Spleen (tissue), 7 donors: ENCODE results near the gene PDGFC.

Source experiments
- POLR2A ChIP-seq, 3 donors: fragments of 450-650 bp; IDR thresholded peaks; one replicate each; pipeline ENCODE4 v1.5.1; 2017; ENCODE audit warnings: antibody characterized with exemption in 3 of 3, mild to moderate bottlenecking in 1 of 3
- POLR2AphosphoS5 ChIP-seq, 3 donors: sonication (generic); formaldehyde crosslinking; IDR thresholded peaks; one replicate each; pipeline ENCODE4 v1.5.1; 2017; ENCODE audit warnings: antibody characterized with exemption in 3 of 3
- TF ChIP-seq, protein P1 (sequence below), 11 experiments: fragments of 200-600 bp in 7 of 11; fragments of 450-650 bp in 4 of 11; sonication (generic) in 4 of 11; IDR thresholded peaks in 8 of 11; conservative IDR thresholded peaks in 3 of 11; 1 replicate in 7 of 11; 2 replicates in 4 of 11; pipeline versions ENCODE4 v1.4.0 to v1.8.0; 2016 to 2021; ENCODE audit warnings: antibody characterized with exemption in 11 of 11, inconsistent platforms in 4 of 11, mild to moderate bottlenecking in 1 of 11
- donor health status: DM: no; HTN: no; CAD: no; lungs with moderate emphysema.
- donor health status: DM: no; HTN: no; CAD: no.
- donor health status: DM: no; HTN: no; CAD: no.

DNA sequence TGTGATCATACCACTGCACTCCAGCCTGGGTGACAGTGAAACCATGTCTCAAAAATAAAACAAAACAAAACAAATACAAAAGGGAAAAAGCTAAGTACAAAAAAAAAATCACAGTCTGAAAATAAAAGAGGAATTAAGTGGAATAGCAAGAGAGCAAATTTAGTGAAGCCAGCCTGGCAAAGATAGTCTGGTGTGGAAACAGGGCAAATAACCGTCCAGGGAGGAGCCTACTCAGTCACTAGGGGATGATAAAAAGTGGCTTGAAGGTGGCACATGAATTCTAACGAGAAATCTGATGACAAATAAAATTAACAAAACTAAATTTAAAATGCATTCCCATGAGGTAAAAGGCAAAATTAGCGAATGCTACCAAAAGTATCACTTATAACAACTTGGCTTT, 8.2 kb downstream of the PDGFC start:
- TF ChIP-seq, protein P1, sequence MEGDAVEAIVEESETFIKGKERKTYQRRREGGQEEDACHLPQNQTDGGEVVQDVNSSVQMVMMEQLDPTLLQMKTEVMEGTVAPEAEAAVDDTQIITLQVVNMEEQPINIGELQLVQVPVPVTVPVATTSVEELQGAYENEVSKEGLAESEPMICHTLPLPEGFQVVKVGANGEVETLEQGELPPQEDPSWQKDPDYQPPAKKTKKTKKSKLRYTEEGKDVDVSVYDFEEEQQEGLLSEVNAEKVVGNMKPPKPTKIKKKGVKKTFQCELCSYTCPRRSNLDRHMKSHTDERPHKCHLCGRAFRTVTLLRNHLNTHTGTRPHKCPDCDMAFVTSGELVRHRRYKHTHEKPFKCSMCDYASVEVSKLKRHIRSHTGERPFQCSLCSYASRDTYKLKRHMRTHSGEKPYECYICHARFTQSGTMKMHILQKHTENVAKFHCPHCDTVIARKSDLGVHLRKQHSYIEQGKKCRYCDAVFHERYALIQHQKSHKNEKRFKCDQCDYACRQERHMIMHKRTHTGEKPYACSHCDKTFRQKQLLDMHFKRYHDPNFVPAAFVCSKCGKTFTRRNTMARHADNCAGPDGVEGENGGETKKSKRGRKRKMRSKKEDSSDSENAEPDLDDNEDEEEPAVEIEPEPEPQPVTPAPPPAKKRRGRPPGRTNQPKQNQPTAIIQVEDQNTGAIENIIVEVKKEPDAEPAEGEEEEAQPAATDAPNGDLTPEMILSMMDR (IDR thresholded peaks at IDR 0.05 in 8 of 11, conservative IDR thresholded peaks at IDR 0.05 in 3 of 11): no peak
- no peak for TF ChIP-seq POLR2AphosphoS5 (IDR thresholded peaks at IDR 0.05)
- TF ChIP-seq POLR2A (IDR thresholded peaks at IDR 0.05): no peak
